Caco-2 (cell line): ENCODE results near the gene CDPF1. TPM values are rescaled to one million over a fixed set of nuclear protein-coding genes. Genes with fewer than 3 reads are reported as not detected.

Experiments used
- BruUV-seq: library from RNA; stranded (reverse); fragments of 400-500 nt; replicated peaks from 2 replicates; lab custom pipeline; 2021; lab: Mats Ljungman, UMichigan
- CTCF ChIA-PET: fragments of 300-600 bp; sonication (Branson Sonifier 250); formaldehyde crosslinking; loops from one replicate; lab custom pipeline; 2022; ENCODE audit warnings: antibody characterized with exemption; lab: Charles Lee
- POLR2A ChIA-PET: fragments of 300-600 bp; sonication (Branson Sonifier 250); formaldehyde crosslinking; loops from one replicate; lab custom pipeline; 2022; ENCODE audit warnings: antibody characterized with exemption; lab: Charles Lee
- DNase-seq, 2 experiments: peaks; one replicate each; pipeline versions ENCODE4 v3.0.0 to v3.0.0-alpha.2; 2020 to 2022
- H3K27me3 ChIP-seq: replicated peaks from 2 replicates; pipeline ENCODE4 v1.6.0; 2011; ENCODE audit warnings: low read length; ENCODE audit not compliant: control insufficient read depth, insufficient read depth
- H3K36me3 ChIP-seq: 2 replicates; pipeline ENCODE4 v1.5.1; 2011; ENCODE audit warnings: low read length; ENCODE audit not compliant: control insufficient read depth, insufficient read depth
- H3K4me1 ChIP-seq: fragments of 250-450 bp; sonication (Bioruptor Pico); 2 replicates; pipeline ENCODE4 v1.5.1; 2020; ENCODE audit warnings: mild to moderate bottlenecking
- H3K4me3 ChIP-seq: 2 replicates; pipeline ENCODE4 v1.5.1; 2011; ENCODE audit warnings: low read depth, mild to moderate bottlenecking, control low read depth, low read length
- H3K9me3 ChIP-seq: fragments of 250-450 bp; sonication (Bioruptor Pico); 2 replicates; pipeline ENCODE4 v1.5.1; 2020; ENCODE audit warnings: mild to moderate bottlenecking, moderate library complexity
- H3K27ac Mint-ChIP-seq: one replicate; pipeline ENCODE4 v1.8.0; 2022; ENCODE audit warnings: mixed read lengths; ENCODE audit not compliant: unreplicated experiment
- H3K27me3 Mint-ChIP-seq: one replicate; pipeline ENCODE4 v1.8.0; 2022; ENCODE audit warnings: mixed read lengths; ENCODE audit not compliant: insufficient read depth, unreplicated experiment
- H3K36me3 Mint-ChIP-seq: one replicate; pipeline ENCODE4 v1.8.0; 2022; ENCODE audit warnings: mild to moderate bottlenecking, mixed read lengths; ENCODE audit not compliant: insufficient read depth, unreplicated experiment
- H3K4me1 Mint-ChIP-seq: one replicate; pipeline ENCODE4 v1.8.0; 2022; ENCODE audit warnings: low read depth, mixed read lengths; ENCODE audit not compliant: unreplicated experiment
- H3K4me3 Mint-ChIP-seq: one replicate; pipeline ENCODE4 v1.8.0; 2022; ENCODE audit warnings: mild to moderate bottlenecking, moderate library complexity, mixed read lengths; ENCODE audit not compliant: unreplicated experiment
- H3K9me3 Mint-ChIP-seq: one replicate; pipeline ENCODE4 v1.8.0; 2022; ENCODE audit warnings: mixed read lengths; ENCODE audit not compliant: unreplicated experiment
- intact Hi-C: fragments of 100-400 bp; cut with micrococcal nuclease; formaldehyde crosslinking; loops from one replicate; pipeline ENCODE4 v1.10.0; 2022; ENCODE audit not compliant: unreplicated experiment
- total RNA-seq: library from RNA; stranded (reverse); gene quantifications from 2 replicates; pipeline ENCODE4 v1.2.3, GENCODE V29; 2022
- TF ChIP-seq, protein P1 (sequence below), 2 experiments: fragments of 200-600 bp in 1 of 2; IDR thresholded peaks; 1 replicate in 1 of 2; 2 replicates in 1 of 2; pipeline versions ENCODE4 v1.5.1 to v1.8.0; 2011 to 2022; ENCODE audit warnings: antibody characterized with exemption in 1 of 2, control low read depth in 1 of 2, inconsistent platforms in 1 of 2, low read depth in 1 of 2, low read length in 1 of 2, mild to moderate bottlenecking in 1 of 2, moderate library complexity in 1 of 2; ENCODE audit not compliant: insufficient read depth in 1 of 2, severe bottlenecking in 1 of 2, unreplicated experiment in 1 of 2

CDPF1 gene
- total RNA-seq, 1 experiment from 2014 or later: 7.2 TPM

DNA sequence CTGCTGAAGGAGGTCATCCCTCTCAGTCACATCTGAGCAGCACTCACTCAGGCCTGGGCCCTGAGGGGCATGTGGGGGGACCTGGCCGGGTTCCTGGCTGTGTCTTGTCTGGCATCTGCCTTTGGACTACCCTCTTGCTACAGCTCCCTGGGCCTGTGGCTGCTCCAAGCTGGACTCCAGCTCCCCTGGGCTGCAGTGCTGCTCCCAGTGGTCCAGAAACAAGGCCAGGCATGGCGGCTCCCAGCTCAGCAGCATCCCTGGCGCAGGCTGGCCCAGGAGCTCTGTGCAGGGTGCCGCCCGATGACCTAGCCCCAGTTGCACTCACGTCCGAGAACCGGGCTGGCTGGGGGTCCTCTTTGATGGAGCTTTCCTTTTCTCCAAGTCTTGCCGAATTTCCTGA is 5.3 kb downstream of the CDPF1 start:
- H3K36me3 Mint-ChIP-seq: no peaks in the 10 kb centered on the region
- no TSS peak for BruUV-seq
- CTCF ChIA-PET: no interaction called here
- no peaks in the 10 kb centered on the region for H3K36me3 ChIP-seq
- no peak for DNase-seq
- H3K4me3 ChIP-seq: no peak overlapping the region
- TF ChIP-seq, protein P1, sequence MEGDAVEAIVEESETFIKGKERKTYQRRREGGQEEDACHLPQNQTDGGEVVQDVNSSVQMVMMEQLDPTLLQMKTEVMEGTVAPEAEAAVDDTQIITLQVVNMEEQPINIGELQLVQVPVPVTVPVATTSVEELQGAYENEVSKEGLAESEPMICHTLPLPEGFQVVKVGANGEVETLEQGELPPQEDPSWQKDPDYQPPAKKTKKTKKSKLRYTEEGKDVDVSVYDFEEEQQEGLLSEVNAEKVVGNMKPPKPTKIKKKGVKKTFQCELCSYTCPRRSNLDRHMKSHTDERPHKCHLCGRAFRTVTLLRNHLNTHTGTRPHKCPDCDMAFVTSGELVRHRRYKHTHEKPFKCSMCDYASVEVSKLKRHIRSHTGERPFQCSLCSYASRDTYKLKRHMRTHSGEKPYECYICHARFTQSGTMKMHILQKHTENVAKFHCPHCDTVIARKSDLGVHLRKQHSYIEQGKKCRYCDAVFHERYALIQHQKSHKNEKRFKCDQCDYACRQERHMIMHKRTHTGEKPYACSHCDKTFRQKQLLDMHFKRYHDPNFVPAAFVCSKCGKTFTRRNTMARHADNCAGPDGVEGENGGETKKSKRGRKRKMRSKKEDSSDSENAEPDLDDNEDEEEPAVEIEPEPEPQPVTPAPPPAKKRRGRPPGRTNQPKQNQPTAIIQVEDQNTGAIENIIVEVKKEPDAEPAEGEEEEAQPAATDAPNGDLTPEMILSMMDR (IDR thresholded peaks at IDR 0.05; ENCODE audit: insufficient read depth in 1 of 2, low read depth in 1 of 2, low read length in 1 of 2, severe bottlenecking in 1 of 2, unreplicated experiment in 1 of 2): no peak
- peaks cover 15% of the 10 kb centered on the region for H3K4me1 ChIP-seq
- no peaks in the 10 kb centered on the region for H3K4me1 Mint-ChIP-seq
- no peak overlapping the region for H3K4me3 Mint-ChIP-seq
- H3K9me3 ChIP-seq: no peaks in the 10 kb centered on the region
- H3K27me3 ChIP-seq: no peaks in the 10 kb centered on the region
- no peak overlapping the region for H3K27ac Mint-ChIP-seq
- intact Hi-C loops: no loop called here
- no peaks in the 10 kb centered on the region for H3K27me3 Mint-ChIP-seq
- H3K9me3 Mint-ChIP-seq: no peaks in the 10 kb centered on the region
- POLR2A ChIA-PET: no interaction called here

DNA sequence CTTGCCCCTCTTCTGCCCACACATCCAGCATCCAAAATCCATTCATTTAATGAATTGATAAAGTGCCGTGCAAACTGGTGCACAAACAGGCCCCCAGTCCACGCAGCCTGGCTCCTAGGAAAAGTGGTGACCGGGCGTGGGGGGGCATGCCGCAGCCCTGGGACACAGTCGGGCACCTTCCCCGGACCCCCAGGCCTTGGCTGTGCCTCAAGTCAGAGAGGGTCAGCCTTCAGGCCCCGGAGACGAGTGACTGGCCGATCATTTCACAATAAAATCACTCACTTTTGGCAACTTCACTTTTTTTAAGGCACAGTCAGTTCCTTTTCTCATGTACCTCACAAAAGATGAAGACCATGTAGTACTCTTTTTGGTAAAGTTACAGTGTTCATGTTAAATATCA is 8.0 kb downstream of the CDPF1 start:
- no peak for DNase-seq
- CTCF ChIA-PET: no interaction called here
- TF ChIP-seq, protein P1 (IDR thresholded peaks at IDR 0.05; ENCODE audit: insufficient read depth in 1 of 2, low read depth in 1 of 2, low read length in 1 of 2, severe bottlenecking in 1 of 2, unreplicated experiment in 1 of 2): no peak

DNA sequence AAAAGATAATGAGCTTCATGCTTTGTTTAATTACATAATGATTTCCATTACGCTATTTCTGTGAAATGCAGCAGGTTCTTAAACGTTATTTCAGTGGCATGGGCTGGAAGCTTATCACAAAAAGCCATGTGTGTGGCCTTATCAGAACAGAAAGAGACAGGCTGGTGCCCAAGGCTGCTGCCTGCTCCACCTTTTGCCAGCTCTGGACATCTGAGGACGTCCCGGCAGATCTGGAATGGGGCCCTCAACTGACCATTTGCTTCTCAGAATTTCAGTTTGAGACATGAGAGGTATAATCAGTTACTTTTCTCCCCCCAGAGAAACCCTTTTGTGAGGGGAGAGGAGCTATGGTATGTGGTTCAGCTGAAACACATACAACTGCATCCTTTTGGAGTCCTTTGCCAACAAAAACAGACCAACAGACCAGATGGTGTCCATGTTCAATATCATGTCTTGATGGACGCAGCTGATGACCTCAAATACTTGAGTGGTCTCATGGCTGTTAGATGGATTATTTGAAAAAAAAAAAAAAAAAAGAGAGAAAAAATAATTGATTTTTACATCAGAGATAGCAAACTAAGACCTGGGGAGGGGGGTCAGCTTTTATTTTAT is 8.6 kb downstream of the CDPF1 start:
- H3K4me1 ChIP-seq: peaks cover 10% of the 10 kb centered on the region; the same call in 1 of the 2 replicates
- Mint-ChIP-seq H3K4me3 (no peak overlapping the region), H3K4me1 (no peaks in the 10 kb centered on the region), H3K9me3 (no peaks in the 10 kb centered on the region), H3K36me3 (no peaks in the 10 kb centered on the region), H3K27ac (no peak overlapping the region), H3K27me3 (no peaks in the 10 kb centered on the region)
- no peak for DNase-seq
- intact Hi-C loops: no loop called here
- ChIA-PET POLR2A (no interaction called here), CTCF (interaction anchor here (0.7 kb wide), 1 partner anchor 135 kb away, joined by 5 read pairs; no protein-coding TSS in a partner anchor)
- no peaks in the 10 kb centered on the region for H3K36me3 ChIP-seq
- no peak overlapping the region for H3K4me3 ChIP-seq
- BruUV-seq: no TSS peak
- no peaks in the 10 kb centered on the region for H3K9me3 ChIP-seq
- TF ChIP-seq, protein P1 (IDR thresholded peaks at IDR 0.05; ENCODE audit: insufficient read depth in 1 of 2, low read depth in 1 of 2, low read length in 1 of 2, severe bottlenecking in 1 of 2, unreplicated experiment in 1 of 2): no peak
- no peaks in the 10 kb centered on the region for H3K27me3 ChIP-seq

More for the DNA sequence above, 8.0 kb downstream of the CDPF1 start:
- Mint-ChIP-seq H3K4me1 (no peaks in the 10 kb centered on the region), H3K9me3 (no peaks in the 10 kb centered on the region), H3K4me3 (no peak overlapping the region), H3K27ac (no peak overlapping the region), H3K36me3 (no peaks in the 10 kb centered on the region), H3K27me3 (no peaks in the 10 kb centered on the region)
- peaks cover 10% of the 10 kb centered on the region; the same call in 1 of the 2 replicates for H3K4me1 ChIP-seq
- no peaks in the 10 kb centered on the region for H3K36me3 ChIP-seq
- no TSS peak for BruUV-seq
- no peaks in the 10 kb centered on the region for H3K9me3 ChIP-seq
- intact Hi-C loops: no loop called here
- POLR2A ChIA-PET: no interaction called here
- H3K4me3 ChIP-seq: no peak overlapping the region
- no peaks in the 10 kb centered on the region for H3K27me3 ChIP-seq
